ENCODE results near the gene SHANK1. TPM values are rescaled to one million over a fixed set of nuclear protein-coding genes. Genes with fewer than 3 reads are reported as not detected.

SHANK1 gene
- total RNA-seq, 1 donor from 2014 or later = 2.3 TPM

- Histone ChIP-seq H3K4me2 (no peak overlapping the region), H3K4me1 (no peaks in the 10 kb centered on the region), H3K36me3 (no peaks in the 10 kb centered on the region), H3K27ac (no peak overlapping the region), H3K27me3 (peaks cover 29% of the 10 kb centered on the region), H2AFZ (replicated peaks) (no peak overlapping the region), H3F3A (ENCODE audit: low read depth) (no peaks in the 10 kb centered on the region), H3K4me3 (no peak overlapping the region), H4K20me1 (ENCODE audit: low read depth) (no peaks in the 10 kb centered on the region), H3K9me3 (ENCODE audit: low read depth) (no peaks in the 10 kb centered on the region), H3K79me2 (ENCODE audit: low read depth) (no peaks in the 10 kb centered on the region), H3K9ac (no peak overlapping the region)
- Mint-ChIP-seq H3K36me3 (no peaks in the 10 kb centered on the region), H3K4me1 (peaks cover 15% of the 10 kb centered on the region), H3K4me3 (no peak overlapping the region), H3K9me3 (no peaks in the 10 kb centered on the region), H3K27ac (no peak overlapping the region), H3K27me3 (ENCODE audit: insufficient read depth, low read depth) (peaks cover 15% of the 10 kb centered on the region)
- TF ChIP-seq EZH2 (IDR thresholded peaks at IDR 0.05) (no peak), EZH2phosphoT487 (IDR thresholded peaks at IDR 0.05) (no peak)
- TF ChIP-seq, protein P1, sequence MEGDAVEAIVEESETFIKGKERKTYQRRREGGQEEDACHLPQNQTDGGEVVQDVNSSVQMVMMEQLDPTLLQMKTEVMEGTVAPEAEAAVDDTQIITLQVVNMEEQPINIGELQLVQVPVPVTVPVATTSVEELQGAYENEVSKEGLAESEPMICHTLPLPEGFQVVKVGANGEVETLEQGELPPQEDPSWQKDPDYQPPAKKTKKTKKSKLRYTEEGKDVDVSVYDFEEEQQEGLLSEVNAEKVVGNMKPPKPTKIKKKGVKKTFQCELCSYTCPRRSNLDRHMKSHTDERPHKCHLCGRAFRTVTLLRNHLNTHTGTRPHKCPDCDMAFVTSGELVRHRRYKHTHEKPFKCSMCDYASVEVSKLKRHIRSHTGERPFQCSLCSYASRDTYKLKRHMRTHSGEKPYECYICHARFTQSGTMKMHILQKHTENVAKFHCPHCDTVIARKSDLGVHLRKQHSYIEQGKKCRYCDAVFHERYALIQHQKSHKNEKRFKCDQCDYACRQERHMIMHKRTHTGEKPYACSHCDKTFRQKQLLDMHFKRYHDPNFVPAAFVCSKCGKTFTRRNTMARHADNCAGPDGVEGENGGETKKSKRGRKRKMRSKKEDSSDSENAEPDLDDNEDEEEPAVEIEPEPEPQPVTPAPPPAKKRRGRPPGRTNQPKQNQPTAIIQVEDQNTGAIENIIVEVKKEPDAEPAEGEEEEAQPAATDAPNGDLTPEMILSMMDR (IDR thresholded peaks at IDR 0.05) = no peak
- no peak for DNase-seq (ENCODE audit: low spot score)
Measured at GRCh38 chr19:50648659-50649058, 70.9 kb downstream of the SHANK1 start.

GRCh38 chr19:50647879-50648615 lies 71.6 kb downstream of the SHANK1 start:
- no peaks in the 10 kb centered on the region for H3K4me1 ChIP-seq
- H3K36me3 ChIP-seq = no peaks in the 10 kb centered on the region

GRCh38 chr19:50646074-50646807 lies 73.4 kb downstream of the SHANK1 start:
- TF ChIP-seq, protein P1 (IDR thresholded peaks at IDR 0.05) = no peak
- TF ChIP-seq EZH2phosphoT487 (IDR thresholded peaks at IDR 0.05) = no peak
- TF ChIP-seq EZH2 (IDR thresholded peaks at IDR 0.05) = no peak
- no peak overlapping the region for H3K4me2 ChIP-seq
- H3K4me1 ChIP-seq = no peaks in the 10 kb centered on the region
- Mint-ChIP-seq H3K4me1 (peaks cover 9% of the 10 kb centered on the region), H3K27me3 (ENCODE audit: insufficient read depth, low read depth) (peaks cover 7% of the 10 kb centered on the region), H3K36me3 (no peaks in the 10 kb centered on the region), H3K9me3 (no peaks in the 10 kb centered on the region), H3K27ac (no peak overlapping the region), H3K4me3 (no peak overlapping the region)
- peaks cover 45% of the 10 kb centered on the region for H3K27me3 ChIP-seq
- no peaks in the 10 kb centered on the region for H4K20me1 ChIP-seq (ENCODE audit: low read depth)
- H3K27ac ChIP-seq = no peak overlapping the region
- H3K9ac ChIP-seq = no peak overlapping the region
- no peak overlapping the region for H2AFZ ChIP-seq (replicated peaks)
- no peaks in the 10 kb centered on the region for H3K79me2 ChIP-seq (ENCODE audit: low read depth)
- H3K9me3 ChIP-seq (ENCODE audit: low read depth) = no peaks in the 10 kb centered on the region
- H3K36me3 ChIP-seq = no peaks in the 10 kb centered on the region
- no peak overlapping the region for H3K4me3 ChIP-seq
- no peaks in the 10 kb centered on the region for H3F3A ChIP-seq (ENCODE audit: low read depth)
- DNase-seq (ENCODE audit: low spot score) = no peak

More at GRCh38 chr19:50647879-50648615, 71.6 kb downstream of the SHANK1 start:
- TF ChIP-seq EZH2phosphoT487 (IDR thresholded peaks at IDR 0.05) = no peak
- no peak for TF ChIP-seq EZH2 (IDR thresholded peaks at IDR 0.05)
- TF ChIP-seq, protein P1 (IDR thresholded peaks at IDR 0.05) = no peak
- no peak overlapping the region for H3K9ac ChIP-seq
- Mint-ChIP-seq H3K36me3 (no peaks in the 10 kb centered on the region), H3K4me1 (peaks cover 9% of the 10 kb centered on the region), H3K4me3 (peak overlapping the region; percentile 8), H3K9me3 (no peaks in the 10 kb centered on the region), H3K27ac (peak overlapping the region; percentile 43), H3K27me3 (ENCODE audit: insufficient read depth, low read depth) (peaks cover 12% of the 10 kb centered on the region)
- no peaks in the 10 kb centered on the region for H4K20me1 ChIP-seq (ENCODE audit: low read depth)
- H3F3A ChIP-seq (ENCODE audit: low read depth) = no peaks in the 10 kb centered on the region
- DNase-seq (ENCODE audit: low spot score) = no peak
- no peak overlapping the region for H3K27ac ChIP-seq
- peaks cover 35% of the 10 kb centered on the region for H3K27me3 ChIP-seq
- no peak overlapping the region for H2AFZ ChIP-seq (replicated peaks)
- no peak overlapping the region for H3K4me3 ChIP-seq
- H3K9me3 ChIP-seq (ENCODE audit: low read depth) = no peaks in the 10 kb centered on the region
- H3K79me2 ChIP-seq (ENCODE audit: low read depth) = no peaks in the 10 kb centered on the region
- no peak overlapping the region for H3K4me2 ChIP-seq
